NCI-H1694 treated with DMSO at 0.1 percent for 48 hours (cell line): ENCODE results near the gene BTBD16.

Source experiments
- DNase-seq: peaks from one replicate; lab custom pipeline; 2025; lab: John Stamatoyannopoulos, UW

Gene BTBD16

DNA sequence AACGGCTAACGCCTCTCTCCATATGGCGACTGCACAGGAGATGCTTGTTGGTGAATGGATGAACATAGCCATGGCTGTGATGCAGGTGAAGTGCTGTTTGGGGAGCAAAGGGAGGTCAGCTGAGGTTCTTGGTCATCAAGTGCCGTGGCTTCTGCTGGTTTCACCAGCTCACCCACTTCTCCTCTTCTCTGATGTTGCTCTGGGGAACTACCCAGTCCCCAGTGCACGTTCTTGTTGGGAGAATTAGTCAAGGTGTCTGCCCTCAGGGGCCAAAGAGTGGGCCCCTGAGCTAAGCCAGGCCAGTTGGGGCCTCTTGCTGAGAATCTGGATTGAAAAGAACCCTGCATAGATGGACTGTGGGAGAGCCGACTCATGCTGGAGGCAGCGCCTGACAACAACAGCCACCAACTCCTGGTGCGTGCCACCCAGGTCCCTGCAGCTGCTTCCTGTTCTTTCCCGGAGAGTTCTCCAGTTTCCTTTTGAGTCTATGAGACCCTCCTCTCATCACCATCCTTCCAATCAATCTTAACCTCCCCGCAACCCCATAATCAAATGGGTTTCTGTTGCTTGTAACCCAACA is 3.0 kb downstream of the BTBD16 start:
- DNase-seq: no peak

DNA sequence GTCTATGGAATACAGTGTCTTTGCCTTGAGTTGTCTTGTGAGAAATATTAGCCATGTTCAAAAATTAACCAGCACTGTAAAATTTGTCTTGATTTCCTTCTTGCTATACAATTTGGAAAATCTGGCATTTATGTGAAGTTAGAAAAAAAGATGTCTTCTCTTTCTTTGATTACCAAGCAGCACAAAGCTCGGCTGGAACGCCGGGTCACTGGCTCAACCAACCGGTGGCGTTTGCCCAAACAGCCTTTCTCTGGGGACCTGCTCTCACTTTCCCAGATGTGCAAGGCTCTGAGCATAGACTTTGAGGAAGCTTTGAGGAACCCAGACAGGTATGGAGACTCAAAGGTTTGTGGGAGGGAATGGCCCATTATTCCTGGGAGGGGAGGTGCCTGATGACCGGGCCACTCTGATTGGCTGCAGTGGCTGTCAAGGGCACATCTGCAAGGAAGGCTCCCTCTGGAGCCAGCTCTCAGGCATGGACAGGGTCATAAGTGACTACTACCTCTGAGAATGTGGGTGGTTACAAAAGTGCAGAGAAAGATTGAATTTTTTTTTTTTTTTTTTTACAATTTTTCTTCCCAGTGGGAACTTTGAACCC is 5.6 kb downstream of the BTBD16 start:
- DNase-seq: no peak

DNA sequence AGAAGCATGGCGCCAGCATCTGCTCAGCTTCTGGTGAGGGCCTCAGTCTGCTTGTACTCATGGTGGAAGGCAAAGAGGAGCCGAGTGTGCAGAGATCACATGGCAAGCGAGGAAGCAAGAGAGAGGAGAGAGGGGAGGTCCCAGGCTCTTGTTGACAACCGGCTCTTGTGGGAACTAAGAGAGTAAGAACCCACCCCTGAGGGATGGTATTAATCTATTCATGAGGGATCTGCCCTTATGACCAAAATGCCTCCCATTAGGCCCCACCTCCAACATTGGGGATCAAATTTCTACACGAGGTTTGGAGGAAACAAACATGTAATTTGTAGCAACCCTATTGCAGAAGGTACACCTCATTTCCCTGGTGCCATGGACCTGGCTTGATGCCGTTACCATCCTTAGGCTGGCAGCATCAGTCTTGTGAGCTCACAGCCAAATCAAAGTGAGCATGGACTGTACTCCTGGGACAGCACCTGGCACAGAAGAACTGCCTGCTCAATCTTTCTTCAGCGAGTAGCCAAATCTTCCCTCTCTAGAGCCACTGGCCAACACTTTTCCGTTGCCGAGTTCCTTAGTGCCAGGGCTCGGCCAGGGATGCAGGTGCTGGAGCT is 6.5 kb downstream of the BTBD16 start:
- DNase-seq: no peak

DNA sequence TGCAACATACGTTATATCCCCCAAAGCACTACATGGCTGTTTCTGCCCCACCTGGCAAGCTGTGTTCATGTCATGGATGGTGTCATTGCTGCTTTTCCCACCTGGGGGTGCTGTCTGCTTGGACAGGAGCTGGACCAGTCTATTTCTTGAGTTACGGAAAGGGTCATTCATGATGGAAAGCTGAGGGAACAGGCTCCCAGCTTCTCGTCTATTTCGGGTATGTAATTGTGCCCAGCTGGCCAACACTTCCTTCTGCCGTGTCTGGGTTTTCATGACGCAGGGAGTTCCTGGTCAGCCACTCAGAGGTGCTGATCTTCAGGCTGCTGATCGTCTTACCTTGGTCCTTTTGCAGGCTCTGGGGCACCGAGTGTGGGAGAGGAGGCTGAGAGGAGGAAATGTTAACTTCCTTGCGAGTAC is 8.6 kb downstream of the BTBD16 start:
- no peak for DNase-seq

DNA sequence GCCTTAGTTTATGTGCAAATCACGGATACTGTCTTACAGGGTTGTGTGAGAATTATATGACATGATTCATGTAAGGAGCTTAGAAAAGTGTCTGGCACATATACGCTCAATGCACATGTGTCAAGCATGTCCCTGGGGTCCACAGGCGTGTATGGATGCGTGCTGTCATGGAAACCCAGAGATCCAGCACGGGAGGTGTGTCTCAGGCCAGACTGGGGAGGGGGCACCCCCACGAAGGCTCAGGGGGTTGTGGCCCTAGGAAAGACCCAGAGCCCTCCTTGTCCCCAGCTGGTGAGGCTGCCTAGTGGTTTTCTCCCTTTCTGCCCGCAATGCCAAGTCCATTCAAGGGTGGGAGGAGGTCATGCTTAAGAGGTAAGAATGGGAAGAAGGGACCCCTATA is 9.1 kb downstream of the BTBD16 start:
- DNase-seq: no peak

DNA sequence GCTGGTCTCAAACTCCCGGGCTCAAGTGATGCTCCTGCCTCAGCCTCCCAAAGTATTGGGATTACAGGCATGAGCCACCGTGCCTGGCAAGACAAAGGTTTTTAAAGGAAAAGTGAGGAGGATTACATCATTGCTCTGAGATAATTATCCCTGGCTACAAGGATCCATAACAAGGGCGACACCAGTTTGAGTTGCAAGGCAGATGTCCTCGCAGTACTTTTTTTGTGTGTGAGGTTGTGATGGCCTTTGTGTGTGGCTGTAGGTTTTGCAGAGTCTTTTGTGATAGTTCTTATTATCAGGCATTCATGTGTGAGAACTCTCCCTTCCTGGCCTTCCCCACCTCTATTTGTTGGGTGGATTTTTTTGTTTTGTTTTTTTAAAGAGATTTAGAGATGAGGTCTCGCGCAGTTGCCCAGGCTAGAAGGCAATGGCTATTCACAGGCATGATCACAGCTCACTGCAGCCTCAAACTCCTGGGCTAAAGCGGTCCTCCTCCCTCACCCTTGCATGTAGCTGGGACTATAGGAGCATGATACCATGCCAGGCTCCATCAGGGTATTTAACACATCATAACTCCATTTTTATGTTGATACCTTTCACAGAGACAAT is 10.0 kb downstream of the BTBD16 start:
- DNase-seq: no peak

DNA sequence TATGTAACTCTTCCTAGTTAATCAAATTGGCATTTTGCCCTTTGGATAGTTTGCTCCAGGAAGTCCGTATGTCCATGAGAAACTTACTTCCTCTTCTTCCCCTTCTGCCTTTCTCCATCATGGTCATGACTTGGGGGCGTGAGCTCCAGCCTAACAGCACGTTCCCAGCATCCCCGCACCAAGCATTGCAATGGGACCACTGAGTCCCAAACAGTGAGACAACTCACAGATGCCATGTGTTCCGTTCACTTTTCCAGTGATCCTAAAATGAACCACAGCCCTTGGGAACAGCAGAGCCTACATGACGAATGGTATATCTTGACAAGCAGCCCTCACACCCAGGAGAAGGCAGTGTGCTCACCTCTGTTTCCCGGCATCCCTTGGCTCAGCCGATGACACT is 10.7 kb downstream of the BTBD16 start:
- no peak for DNase-seq

DNA sequence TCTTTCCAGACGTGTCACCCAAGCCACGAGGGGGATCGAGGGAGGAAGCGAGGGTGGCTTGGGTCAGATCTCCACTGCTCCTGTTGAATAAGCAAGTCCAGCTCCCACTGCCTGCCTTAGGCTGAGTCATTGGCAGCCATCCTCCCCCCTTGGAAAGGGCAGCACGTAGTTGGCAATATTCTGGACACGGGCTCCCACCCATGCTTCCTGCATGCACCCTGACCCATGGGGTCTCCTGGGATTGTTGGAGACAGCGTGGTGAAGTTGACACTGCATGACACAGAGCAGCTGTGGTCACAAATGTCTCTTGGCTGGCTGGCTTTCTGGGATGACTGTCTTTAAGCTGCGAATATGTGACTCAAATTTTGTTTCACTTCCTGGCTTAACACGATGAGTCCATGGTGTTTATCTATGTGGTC is 11.2 kb downstream of the BTBD16 start:
- DNase-seq: no peak

DNA sequence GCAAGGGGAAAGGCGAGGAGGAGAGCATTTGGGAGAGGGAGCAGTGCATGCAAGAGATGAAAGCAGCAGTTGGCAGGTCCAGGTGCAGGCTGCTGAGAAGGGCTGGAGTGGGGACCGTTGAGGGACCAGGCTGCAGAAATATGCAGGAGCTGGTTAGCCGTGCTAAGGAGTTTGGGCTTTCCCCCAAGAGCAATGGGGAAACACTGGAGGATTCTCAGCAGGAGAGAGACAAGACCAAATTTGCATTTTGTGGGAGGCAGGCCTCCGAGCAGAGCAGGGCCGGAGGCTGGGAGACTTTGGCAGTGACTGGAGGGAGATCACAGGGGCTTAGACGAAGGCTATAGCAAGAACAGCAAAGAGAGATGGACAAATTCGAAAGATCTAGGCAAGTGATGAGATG is 11.8 kb downstream of the BTBD16 start:
- DNase-seq: no peak

DNA sequence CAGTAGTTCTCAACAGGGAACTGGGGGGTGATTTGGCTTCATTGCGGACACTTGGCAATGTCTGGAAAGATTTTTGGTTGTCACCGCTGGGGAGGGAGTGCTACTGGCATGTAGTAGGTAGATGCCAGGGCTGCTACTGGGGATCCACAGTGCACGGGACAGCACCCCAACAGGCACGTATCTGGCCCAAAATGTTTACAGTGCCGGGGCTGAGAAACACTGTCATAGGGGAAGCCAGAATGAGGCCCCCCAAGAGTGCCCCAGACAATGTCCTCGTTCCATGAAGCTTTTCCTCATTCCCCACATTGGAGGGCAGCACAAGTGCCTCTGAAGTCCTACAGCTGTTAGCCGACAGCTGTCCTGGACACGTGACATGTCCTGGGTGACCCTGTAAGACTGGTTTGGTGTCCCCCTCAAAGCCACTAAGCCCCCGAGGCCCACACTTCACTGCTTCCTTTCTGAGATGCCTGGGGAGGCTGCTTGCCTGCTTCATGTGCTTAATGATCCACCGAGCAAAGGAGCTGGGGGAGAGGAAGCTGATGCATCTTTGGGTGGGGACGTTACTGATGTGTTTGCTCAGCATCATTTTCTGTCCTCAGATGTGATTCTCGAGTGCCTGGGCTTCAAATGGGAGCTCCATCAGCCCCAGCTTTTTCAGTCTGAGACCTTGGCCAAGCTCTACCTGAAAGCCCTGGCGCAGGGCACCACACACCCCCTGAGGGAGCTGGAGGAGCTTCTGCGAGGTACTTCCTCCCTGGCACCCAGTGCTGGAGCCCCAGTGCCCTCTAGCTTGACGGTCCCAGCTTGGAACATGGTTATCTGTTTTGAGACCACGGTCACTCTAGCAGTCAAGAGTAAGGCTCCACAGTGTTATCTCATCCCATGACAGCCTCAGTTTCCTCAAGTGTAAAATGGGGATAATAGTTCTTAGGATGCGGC is 14.7 kb downstream of the BTBD16 start:
- DNase-seq: no peak

DNA sequence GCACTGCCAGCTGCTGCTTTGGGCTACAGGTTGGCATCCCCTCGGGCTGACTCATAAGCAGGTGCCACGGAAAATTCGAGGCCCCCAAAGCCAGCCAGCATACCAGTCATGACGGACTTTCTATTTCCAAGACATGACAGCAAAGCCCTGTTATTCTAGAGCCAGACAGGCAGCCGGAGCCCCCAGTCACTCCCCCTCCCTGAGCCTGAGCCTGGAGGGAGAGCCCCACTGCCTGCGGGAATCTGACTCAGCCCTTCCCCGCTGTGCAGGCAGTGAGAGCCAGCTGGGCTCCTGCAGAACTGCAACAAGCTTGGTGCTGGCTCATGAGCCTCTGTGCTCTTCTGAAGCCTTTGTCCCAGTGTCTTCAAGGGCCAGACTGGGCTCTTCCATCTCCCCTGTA is 15.8 kb downstream of the BTBD16 start:
- DNase-seq: no peak

DNA sequence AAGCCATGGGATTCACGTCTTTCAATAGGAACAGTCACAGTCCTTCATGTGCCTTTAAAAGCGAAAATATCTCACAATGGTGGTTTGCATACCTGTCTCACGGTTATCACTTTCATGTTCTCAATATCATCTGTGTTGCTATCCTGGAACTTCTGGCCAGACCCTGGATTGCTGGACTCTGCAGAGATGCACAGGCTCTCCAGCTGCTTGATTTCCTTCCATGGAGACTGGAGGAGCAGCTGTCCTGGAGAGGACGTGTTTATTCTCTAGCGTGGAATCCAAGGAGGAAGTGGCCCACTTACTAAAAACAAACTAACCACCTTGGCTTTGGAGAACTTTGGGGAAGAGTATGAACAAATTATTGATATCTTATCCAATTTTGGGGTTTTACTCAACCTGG is 16.5 kb downstream of the BTBD16 start:
- DNase-seq: no peak

DNA sequence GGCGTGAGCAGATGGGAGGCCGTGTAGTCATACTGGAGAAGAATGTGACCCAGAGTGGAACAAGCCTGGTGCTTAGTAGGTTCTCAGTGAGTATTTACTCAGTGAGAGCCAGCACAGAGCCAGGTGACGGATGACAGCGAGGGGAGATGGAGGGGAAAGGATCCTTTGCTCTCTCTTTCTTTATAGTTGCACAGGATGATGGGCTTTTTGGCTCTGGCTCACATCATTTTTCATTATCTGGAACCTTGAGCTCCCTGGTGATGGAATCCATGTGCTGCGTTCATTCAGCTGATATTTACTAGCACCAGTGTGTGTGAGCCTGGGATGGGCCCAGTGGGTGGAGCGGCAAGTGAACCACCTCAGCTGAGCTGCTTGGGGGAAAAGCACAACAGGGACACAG is 17.2 kb downstream of the BTBD16 start:
- no peak for DNase-seq

DNA sequence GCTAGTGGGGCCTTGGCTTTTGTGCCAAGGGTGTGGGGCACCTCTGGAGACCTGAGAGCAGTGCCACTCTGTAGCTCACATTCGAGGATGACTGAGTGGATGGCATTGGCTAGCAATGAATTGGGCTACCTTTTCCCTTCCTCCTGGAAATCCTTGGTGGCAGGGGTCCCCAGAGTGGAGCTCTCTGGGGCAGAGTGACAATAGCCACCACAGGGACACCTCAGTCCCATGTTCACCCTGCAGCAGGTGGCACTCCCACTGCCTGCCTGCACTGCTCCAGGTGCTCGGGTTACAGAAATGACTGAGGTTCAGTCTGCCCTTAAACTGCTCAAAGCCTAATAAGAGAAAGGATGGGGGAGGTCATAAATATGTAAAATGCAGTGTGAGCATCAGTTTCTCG is 17.8 kb downstream of the BTBD16 start:
- DNase-seq: no peak

DNA sequence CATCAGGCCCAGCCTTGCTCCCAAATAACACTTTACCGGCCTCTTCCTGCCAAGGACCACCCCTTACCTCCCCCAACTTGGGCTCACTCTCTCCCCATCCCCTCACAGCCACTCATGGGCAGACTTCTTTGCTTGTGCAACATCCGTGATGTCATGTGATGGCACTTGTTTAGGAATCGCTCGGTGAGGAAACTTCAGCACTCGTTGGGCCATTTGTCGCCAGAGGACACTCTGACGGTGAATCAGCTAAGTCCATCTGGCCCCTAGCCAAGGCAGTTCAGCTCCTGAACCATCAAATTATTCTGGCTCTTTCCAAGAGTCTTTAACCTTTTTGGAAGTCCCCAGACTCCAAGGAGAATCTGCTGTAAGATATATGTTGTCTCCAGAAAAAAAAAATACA is 19.2 kb downstream of the BTBD16 start:
- no peak for DNase-seq

DNA sequence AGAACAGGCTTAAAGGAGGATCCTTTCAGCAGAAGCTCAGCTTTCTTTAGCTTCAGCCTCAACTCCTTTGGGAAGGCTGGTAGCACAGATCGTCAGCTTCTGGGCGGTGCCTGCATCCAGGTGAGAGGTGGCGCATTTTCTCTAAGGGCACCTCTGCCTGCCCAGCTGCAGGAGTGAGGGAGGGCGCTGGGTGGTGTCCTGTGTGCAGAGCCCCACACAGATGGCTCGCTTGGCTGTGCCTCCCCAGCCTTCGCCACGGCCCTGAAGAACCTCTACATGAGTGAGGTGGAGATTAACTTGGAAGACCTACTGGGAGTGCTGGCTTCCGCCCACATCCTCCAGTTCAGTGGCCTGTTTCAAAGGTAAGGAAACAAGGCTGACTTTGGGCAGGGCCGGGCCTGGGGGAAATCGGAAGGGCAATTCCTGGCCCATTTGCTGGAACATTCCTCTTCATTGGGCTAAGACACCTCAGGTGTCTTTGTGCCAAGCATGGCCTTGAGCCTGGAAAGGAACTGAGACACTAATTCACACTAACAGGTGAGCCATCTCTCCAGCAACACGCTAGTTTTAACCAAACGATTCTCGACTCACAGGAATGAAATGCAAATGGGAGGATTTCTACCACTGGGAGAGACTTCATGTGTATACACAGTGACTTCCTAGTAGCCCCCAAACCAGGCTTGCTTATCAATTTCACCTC is 19.9 kb downstream of the BTBD16 start:
- no peak for DNase-seq

DNA sequence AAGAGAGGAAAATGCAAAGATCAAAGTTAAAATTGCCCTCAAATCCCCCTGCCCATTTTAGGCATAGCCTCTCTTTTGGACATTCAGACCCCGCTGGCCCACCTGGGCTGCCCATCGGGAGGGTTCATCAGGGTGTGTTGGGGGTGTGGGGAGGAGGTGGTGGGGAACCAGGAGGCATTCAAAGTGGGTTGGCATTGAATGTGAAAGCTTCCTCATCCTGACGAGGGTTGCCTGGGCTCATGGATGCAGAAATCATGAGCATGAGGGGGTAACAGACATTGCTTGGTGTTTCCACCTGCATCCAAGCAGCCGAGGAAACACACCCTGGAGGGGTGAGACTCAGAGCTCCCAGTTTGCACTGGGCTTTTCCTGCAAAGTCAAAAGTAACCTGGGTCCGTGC is 20.6 kb downstream of the BTBD16 start:
- no peak for DNase-seq

DNA sequence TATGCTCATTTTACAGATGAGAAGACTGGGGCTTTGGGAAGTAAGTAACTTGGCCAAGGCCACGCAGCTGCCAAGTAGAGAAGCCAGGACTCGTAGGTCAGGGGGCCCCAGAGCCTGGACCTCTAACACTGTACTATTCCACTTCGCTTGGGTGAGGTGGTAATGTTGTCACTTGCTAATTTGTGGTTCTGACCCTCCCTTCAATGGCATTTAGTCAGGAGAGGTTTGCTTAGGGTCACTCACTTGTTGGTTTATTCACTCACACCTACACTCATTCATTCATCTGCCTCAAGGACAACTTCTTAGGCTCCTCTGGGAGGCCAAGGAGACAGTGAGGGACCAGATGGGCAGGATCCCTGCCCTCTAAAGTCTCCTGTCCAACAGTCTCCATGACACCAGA is 21.3 kb downstream of the BTBD16 start:
- no peak for DNase-seq

DNA sequence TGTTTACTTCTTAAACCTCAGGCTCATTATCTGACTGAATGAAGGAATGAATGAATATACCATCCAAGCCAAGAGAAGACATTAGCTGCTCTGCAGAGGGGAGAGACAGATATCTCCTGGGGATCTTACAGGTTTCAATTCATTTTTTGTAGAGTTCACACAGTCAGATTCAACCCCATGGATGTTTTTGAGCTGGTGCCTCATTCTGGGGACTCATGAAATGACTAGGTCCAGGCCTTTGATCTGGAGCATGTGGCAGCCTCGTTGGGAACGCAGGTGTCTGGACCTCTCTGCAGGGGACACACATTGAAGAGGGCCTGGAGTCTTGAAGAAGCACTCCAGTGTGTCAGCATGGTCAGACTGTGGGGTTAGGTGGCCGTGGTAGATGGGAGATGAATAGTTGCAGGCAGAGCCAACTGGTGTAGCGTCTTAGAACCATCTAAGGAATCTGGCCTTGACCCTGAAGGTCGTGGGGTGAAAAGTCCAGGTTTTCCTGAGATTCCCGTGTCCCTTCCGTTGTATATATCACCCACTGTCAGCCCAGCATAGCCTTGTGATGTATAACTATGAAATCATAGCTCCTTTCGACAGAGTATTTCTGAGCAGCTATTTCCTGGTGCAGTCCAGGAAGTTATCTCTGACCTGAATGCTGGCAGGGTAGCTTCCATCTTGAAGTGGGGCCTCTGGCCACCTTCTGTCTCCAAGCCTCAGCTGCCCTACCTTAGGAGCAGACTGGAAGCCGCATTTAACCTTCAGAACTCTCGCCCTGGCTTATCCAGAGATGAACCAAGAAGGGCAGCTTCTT is 22.3 kb downstream of the BTBD16 start:
- no peak for DNase-seq

DNA sequence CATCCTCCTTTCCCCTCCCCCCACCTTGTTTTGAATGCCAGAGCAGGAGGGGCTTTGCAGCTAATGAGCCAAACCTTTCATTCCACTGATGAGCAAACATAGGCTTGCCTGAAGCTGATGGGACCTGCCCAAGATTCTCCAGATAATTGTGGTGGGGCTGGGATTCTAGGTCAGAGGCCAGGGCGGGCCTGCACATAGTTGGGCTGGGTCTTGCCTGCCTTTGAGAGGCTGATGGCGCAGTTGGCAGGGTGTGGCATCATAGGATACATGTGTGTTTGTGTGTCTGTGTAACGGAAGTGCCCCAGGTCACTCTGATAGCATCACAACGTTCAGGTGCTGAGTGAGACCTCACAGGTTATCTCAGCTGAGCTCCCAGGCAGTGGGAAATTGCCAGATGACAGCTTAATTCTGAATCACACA is 22.9 kb downstream of the BTBD16 start:
- no peak for DNase-seq
